GM12892 (cell line): Measurements from ENCODE around the gene SEPTIN1.

Source experiments
- POLR2AphosphoS5 ChIP-seq: IDR thresholded peaks from 2 replicates; pipeline ENCODE4 v1.6.1; 2011; ENCODE audit warnings: low read depth, low read length, control low read depth
- TAF1 ChIP-seq: IDR thresholded peaks from 2 replicates; pipeline ENCODE4 v1.6.1; 2011; ENCODE audit warnings: low read depth, mild to moderate bottlenecking, control low read depth, low read length, borderline replicate concordance

DNA sequence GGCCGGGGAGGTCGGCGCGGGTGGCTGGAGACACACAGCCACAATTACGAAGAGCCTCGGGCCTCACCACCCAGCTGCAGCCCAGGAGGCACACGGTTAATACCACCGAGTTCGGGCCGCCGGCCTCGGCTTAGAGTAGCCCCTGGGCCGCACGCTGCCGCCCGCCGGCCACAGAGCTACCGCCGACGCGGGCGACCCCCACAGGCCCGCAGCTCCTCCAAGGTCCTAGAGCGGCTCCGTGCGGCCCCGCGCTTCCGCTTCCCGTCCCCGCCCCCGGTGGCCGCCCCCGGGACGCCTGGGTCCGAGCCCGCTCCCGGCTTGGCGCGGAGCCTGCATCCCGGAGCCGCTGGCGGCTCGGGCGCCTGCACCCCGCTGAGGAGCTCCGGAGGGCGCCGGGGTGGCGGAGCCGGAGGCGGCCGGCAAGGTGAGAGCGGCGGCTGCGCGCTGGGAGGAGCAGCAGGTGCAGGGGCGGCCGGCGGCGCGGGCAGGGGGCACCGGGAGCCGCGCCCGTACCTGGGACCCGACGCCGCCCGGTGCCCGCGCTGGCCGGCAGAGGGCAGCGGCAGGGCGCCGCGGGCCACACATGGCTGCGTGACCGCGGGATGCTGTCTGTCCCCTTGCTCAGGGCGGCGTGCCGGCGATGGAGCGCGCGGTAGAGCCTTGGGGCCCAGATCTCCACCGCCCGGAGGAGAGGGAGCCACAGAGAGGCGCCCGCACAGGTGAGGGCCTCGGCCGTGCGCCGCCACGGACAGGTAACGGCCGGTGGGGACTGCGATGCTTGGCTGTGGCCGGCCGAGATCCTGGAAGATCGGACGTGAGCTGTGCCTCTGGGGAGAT is 13.0 kb upstream of the SEPTIN1 start, which contains the start of gene ZNF48:
- no peak for TF ChIP-seq TAF1
- no peak for TF ChIP-seq POLR2AphosphoS5
